ENCODE data around the gene SURF2. TPM values are rescaled to one million over a fixed set of nuclear protein-coding genes. Genes with fewer than 3 reads are reported as not detected.

The SURF2 gene
- total RNA-seq, 4 donors from 2014 or later: 3.7 to 21.4 (median 17.9) TPM

GRCh38 chr9:133378408-133378962 lies 22.1 kb downstream of the SURF2 start:
- TF ChIP-seq POLR2AphosphoS5 (IDR thresholded peaks at IDR 0.05) (no peak), POLR2A (IDR thresholded peaks at IDR 0.05) (no peak), EP300 (IDR thresholded peaks at IDR 0.05; ENCODE audit: low read depth) (no peak), CTCF (IDR thresholded peaks at IDR 0.05) (no peak)
- DNase-seq: no peak
- no peaks in the 10 kb centered on the region for H3K9me3 ChIP-seq
- in situ Hi-C loops (cut with MboI; ENCODE audit: low pct_ligation_motif_present in 1 of 4, low pct_unique_long_range_greater_than_20kb in 1 of 4, low sequenced_read_pairs in 3 of 4) (no loop called here), intact Hi-C loops (cut with DNase I; ENCODE audit: low total_unique reads) (no loop called here)
- WGBS, 2 donors (ENCODE audit: low coverage in 1 of 2): 92% methylated on average over 1 of the region's 1 CpG; no CpG with 5 or more reads in 1 of the 2 donors
- H3K4me1 ChIP-seq: peaks cover 8 to 20% (median 16%) of the 10 kb centered on the region in 4 donors
- no peak overlapping the region for H3K27ac ChIP-seq
- H3K27me3 ChIP-seq: no peaks in the 10 kb centered on the region
- no peak overlapping the region for H3K4me3 ChIP-seq
- H3K36me3 ChIP-seq: no peaks in the 10 kb centered on the region

DNA sequence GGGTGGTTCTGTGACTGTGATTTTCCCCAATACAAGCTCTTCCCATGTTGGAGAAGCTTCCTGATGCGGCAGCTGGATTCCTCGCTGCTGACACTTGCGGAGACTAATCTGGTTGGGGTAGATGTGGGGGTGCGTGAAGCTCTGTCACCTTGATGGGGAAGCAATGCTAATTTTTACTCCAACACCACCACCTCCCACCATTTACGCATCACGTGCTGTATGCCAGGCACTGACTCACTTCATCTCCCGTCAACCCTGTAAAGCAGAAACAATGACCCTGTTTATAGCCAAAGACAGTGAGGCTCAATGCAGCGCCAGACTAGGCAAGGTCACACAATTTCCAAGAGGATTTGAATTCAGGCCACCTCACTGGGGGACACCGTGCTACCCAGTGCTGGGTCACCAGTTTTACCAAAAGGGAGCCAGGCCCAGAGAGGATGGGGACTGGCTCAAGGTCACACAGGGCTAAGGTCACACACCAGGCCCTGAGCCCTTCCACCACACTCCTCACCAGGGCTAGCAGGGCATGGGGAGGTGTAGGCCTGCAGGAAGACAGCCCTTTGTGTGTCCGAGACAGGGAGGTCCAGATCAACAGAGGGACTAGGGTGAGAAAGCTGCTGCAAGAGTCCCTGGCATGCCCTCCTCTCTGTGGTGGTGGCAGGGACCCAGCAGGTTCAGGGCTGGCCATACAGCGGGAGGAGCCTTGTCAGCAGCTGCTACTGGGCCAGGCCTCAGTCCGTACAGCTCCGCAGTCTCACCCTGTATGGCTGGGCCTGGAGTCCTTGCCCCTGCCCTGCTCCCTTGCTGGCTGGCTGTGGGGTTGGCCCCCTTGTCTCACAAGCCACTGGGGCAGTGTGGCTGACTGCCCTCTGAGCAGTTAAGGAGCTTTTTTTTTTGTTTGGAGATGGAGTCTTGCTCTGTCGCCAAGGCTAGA lies 23.1 kb downstream of the SURF2 start:
- Histone ChIP-seq H3K27ac (no peak overlapping the region), H3K36me3 (no peaks in the 10 kb centered on the region), H3K27me3 (no peaks in the 10 kb centered on the region), H3K4me3 (no peak overlapping the region), H3K4me1 (peaks cover 5 to 12% (median 10%) of the 10 kb centered on the region in 4 donors), H3K9me3 (no peaks in the 10 kb centered on the region)
- WGBS, 2 donors (ENCODE audit: low coverage in 1 of 2): 91 to 100% methylated on average over 1 to 14 of the region's 14 CpGs
- TF ChIP-seq EP300 (IDR thresholded peaks at IDR 0.05; ENCODE audit: low read depth) (no peak), POLR2AphosphoS5 (IDR thresholded peaks at IDR 0.05) (no peak), CTCF (IDR thresholded peaks at IDR 0.05) (no peak), POLR2A (IDR thresholded peaks at IDR 0.05) (no peak)
- intact Hi-C loops (cut with DNase I; ENCODE audit: low total_unique reads) (no loop called here), in situ Hi-C loops (cut with MboI; ENCODE audit: low pct_ligation_motif_present in 1 of 4, low pct_unique_long_range_greater_than_20kb in 1 of 4, low sequenced_read_pairs in 3 of 4) (no loop called here)
- DNase-seq: no peak

- TF ChIP-seq POLR2AphosphoS5 (IDR thresholded peaks at IDR 0.05) (no peak), POLR2A (IDR thresholded peaks at IDR 0.05) (no peak), CTCF (IDR thresholded peaks at IDR 0.05) (no peak), EP300 (IDR thresholded peaks at IDR 0.05; ENCODE audit: low read depth) (no peak)
- peaks cover 3 to 8% (median 4%) of the 10 kb centered on the region in 4 donors for H3K4me1 ChIP-seq
- no peaks in the 10 kb centered on the region for H3K9me3 ChIP-seq
- in situ Hi-C loops (cut with MboI; ENCODE audit: low pct_ligation_motif_present in 1 of 4, low pct_unique_long_range_greater_than_20kb in 1 of 4, low sequenced_read_pairs in 3 of 4): no loop called here
- no peak for DNase-seq
- no peaks in the 10 kb centered on the region for H3K27me3 ChIP-seq
- H3K27ac ChIP-seq: no peak overlapping the region
- no peak overlapping the region for H3K4me3 ChIP-seq
- 67 to 85% methylated on average over 4 of the region's 4 CpGs for WGBS, 2 donors (ENCODE audit: low coverage in 1 of 2)
- no peaks in the 10 kb centered on the region for H3K36me3 ChIP-seq
- intact Hi-C loops (cut with DNase I; ENCODE audit: low total_unique reads): no loop called here
These were observed 24.4 kb downstream of the SURF2 start for GRCh38 chr9:133380734-133381133.

DNA sequence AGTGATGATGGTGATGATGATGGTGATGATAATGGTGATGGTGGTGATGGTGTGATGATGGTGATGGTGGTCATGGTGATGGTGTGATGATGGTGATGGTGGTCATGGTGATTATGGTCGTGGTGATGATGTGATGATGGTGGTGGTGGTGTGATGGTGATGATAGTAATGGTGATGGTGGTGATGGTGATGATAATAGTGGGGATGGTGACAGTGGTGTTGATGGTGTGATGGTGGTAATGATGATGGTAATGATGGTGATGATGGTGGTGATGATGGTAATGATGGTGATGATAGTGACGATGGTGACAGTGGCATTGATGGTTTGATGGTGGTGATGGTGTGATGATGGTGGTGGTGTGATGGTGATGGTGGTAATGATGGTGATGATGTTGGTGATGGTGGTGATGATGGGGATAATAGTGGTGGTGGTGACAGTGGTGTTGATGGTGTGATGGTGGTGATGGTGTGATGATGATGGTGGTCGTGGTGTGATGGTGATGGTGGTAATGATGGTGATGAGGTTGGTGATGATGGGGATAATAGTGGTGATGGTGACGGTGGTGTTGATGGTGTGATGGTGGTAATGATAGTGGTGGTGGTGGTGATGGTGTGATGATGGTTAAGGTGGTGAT lies 26.3 kb downstream of the SURF2 start:
- 89 to 91% methylated on average over 4 of the region's 4 CpGs for WGBS, 2 donors (ENCODE audit: low coverage in 1 of 2)

More for the DNA sequence above, 26.3 kb downstream of the SURF2 start:
- Histone ChIP-seq H3K4me3 (no peak overlapping the region), H3K9me3 (no peaks in the 10 kb centered on the region), H3K27me3 (no peaks in the 10 kb centered on the region), H3K4me1 (no peaks in the 10 kb centered on the region), H3K36me3 (no peaks in the 10 kb centered on the region), H3K27ac (no peak overlapping the region)
- in situ Hi-C loops (cut with MboI; ENCODE audit: low pct_ligation_motif_present in 1 of 4, low pct_unique_long_range_greater_than_20kb in 1 of 4, low sequenced_read_pairs in 3 of 4): no loop called here
- TF ChIP-seq POLR2A (IDR thresholded peaks at IDR 0.05) (no peak), POLR2AphosphoS5 (IDR thresholded peaks at IDR 0.05) (no peak), EP300 (IDR thresholded peaks at IDR 0.05; ENCODE audit: low read depth) (no peak), CTCF (IDR thresholded peaks at IDR 0.05) (no peak)
- intact Hi-C loops (cut with DNase I; ENCODE audit: low total_unique reads): no loop called here
- no peak for DNase-seq
